Measurements from ENCODE around the gene NWD2.
"Not testable (repeated sequence)": the region's sequence is repeated elsewhere in the genome, so short reads cannot be mapped to it uniquely, and the experiment has no call there.

The NWD2 gene

GRCh38 chr4:37244583-37245390, at the start of gene NWD2:
TSS of gene NWD2 (plus strand) at chr4:37244743. CDS start at chr4:37245068, 325 bp downstream.
- DNase-seq, result no peak

- no peak for DNase-seq
Measured at GRCh38 chr4:37197899-37198298, 46.6 kb upstream of the NWD2 start.

GRCh38 chr4:37204740-37205139, 39.8 kb upstream of the NWD2 start:
- DNase-seq, result not testable (repeated sequence)

GRCh38 chr4:37216209-37216608, 28.3 kb upstream of the NWD2 start:
- DNase-seq, result no peak

GRCh38 chr4:37219242-37219641, 25.3 kb upstream of the NWD2 start:
- DNase-seq, result no peak

- no peak for DNase-seq
Measured at GRCh38 chr4:37219990-37220389, 24.6 kb upstream of the NWD2 start.

- no peak for DNase-seq
Measured at GRCh38 chr4:37220685-37221084, 23.9 kb upstream of the NWD2 start.

GRCh38 chr4:37223732-37224131, 20.8 kb upstream of the NWD2 start:
- no peak for DNase-seq

- DNase-seq, result no peak
Measured at GRCh38 chr4:37224854-37225253, 19.7 kb upstream of the NWD2 start.

- no peak for DNase-seq
Measured at GRCh38 chr4:37225778-37226177, 18.8 kb upstream of the NWD2 start.

GRCh38 chr4:37232315-37232714, 12.2 kb upstream of the NWD2 start:
- DNase-seq, result no peak

- no peak for DNase-seq
Measured at GRCh38 chr4:37236165-37236564, 8.4 kb upstream of the NWD2 start.

- no peak for DNase-seq
Measured at GRCh38 chr4:37241647-37242046, 2.9 kb upstream of the NWD2 start.

- no peak for DNase-seq
Measured at GRCh38 chr4:37243051-37243450, 1.5 kb upstream of the NWD2 start.

GRCh38 chr4:37243722-37244582, 591 bp upstream of the NWD2 start:
- no peak for DNase-seq

GRCh38 chr4:37245391-37245954, 930 bp downstream of the NWD2 start:
- no peak for DNase-seq

- peak; percentile 34 for DNase-seq
Measured at GRCh38 chr4:37246891-37247290, 2.3 kb downstream of the NWD2 start.

- DNase-seq, result no peak
Measured at GRCh38 chr4:37258221-37258620, 13.7 kb downstream of the NWD2 start.

- no peak for DNase-seq
Measured at GRCh38 chr4:37268319-37268718, 23.8 kb downstream of the NWD2 start.

GRCh38 chr4:37279121-37279520, 34.6 kb downstream of the NWD2 start:
- DNase-seq, result no peak

- no peak for DNase-seq
Measured at GRCh38 chr4:37279894-37280592, 35.5 kb downstream of the NWD2 start.

GRCh38 chr4:37299468-37299867, 54.9 kb downstream of the NWD2 start:
- DNase-seq, result no peak

GRCh38 chr4:37304612-37305011, 60.1 kb downstream of the NWD2 start:
- no peak for DNase-seq

Data from NCI-H2171 treated with DMSO at 0.1 percent for 48 hours (cell line).